ENCODE measurements around the gene TMEM91.

TMEM91 gene

DNA sequence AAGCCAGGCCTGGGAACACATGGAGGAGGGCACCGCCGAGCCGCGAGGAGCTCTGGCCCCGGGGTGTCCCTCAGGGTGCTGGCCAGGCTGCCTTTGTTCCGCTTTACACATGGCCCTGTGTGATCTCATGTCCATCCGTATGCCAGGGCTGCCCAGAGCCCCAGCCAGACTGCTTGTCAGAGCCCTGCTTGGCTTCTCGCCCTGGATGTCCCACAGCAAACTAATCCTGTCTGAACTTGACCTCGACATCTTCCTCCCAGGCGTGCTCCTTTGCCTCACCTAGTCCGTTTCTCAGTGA is 35.6 kb downstream of the TMEM91 start:
- Histone ChIP-seq H3F3A (ENCODE audit: low read depth) (no peaks in the 10 kb centered on the region), H3K9ac (ENCODE audit: low read depth, low read length, poor library complexity, severe bottlenecking) (no peak overlapping the region), H2AFZ (ENCODE audit: low read length) (no peak overlapping the region), H3K27me3 (ENCODE audit: insufficient read depth, low read length, poor library complexity, severe bottlenecking) (no peaks in the 10 kb centered on the region), H4K20me1 (ENCODE audit: insufficient read depth, low read length, poor library complexity, severe bottlenecking) (no peaks in the 10 kb centered on the region), H3K36me3 (ENCODE audit: insufficient read depth, low read length) (peaks cover 5% of the 10 kb centered on the region; the same call in 1 of the 2 replicates), H3K9me2 (replicated peaks; ENCODE audit: low read depth, low read length) (no peaks in the 10 kb centered on the region), H3K79me2 (ENCODE audit: insufficient read depth, low read length) (no peaks in the 10 kb centered on the region), H3K4me2 (ENCODE audit: low read depth, low read length, poor library complexity, severe bottlenecking) (no peak overlapping the region), H3K9me3 (ENCODE audit: insufficient read depth, low read depth, low read length) (no peaks in the 10 kb centered on the region), H3K4me1 (ENCODE audit: insufficient read depth, low read length, poor library complexity, severe bottlenecking) (no peaks in the 10 kb centered on the region), H3K4me3 (ENCODE audit: low read length, poor library complexity, severe bottlenecking) (no peak overlapping the region)
- TF ChIP-seq CTCF (conservative IDR thresholded peaks at IDR 0.05; ENCODE audit: low read length): no peak
- no peak for TF ChIP-seq EZH2phosphoT487 (IDR thresholded peaks at IDR 0.05; ENCODE audit: borderline replicate concordance)

- Histone ChIP-seq H3K9me3 (ENCODE audit: insufficient read depth, low read depth, low read length) (no peaks in the 10 kb centered on the region), H3K9me2 (replicated peaks; ENCODE audit: low read depth, low read length) (no peaks in the 10 kb centered on the region), H3K27me3 (ENCODE audit: insufficient read depth, low read length, poor library complexity, severe bottlenecking) (no peaks in the 10 kb centered on the region), H3K4me2 (ENCODE audit: low read depth, low read length, poor library complexity, severe bottlenecking) (no peak overlapping the region), H3K79me2 (ENCODE audit: insufficient read depth, low read length) (no peaks in the 10 kb centered on the region), H4K20me1 (ENCODE audit: insufficient read depth, low read length, poor library complexity, severe bottlenecking) (no peaks in the 10 kb centered on the region), H3K9ac (ENCODE audit: low read depth, low read length, poor library complexity, severe bottlenecking) (no peak overlapping the region), H3K4me1 (ENCODE audit: insufficient read depth, low read length, poor library complexity, severe bottlenecking) (no peaks in the 10 kb centered on the region), H3F3A (ENCODE audit: low read depth) (no peaks in the 10 kb centered on the region), H3K4me3 (ENCODE audit: low read length, poor library complexity, severe bottlenecking) (no peak overlapping the region), H3K36me3 (ENCODE audit: insufficient read depth, low read length) (peaks cover 5% of the 10 kb centered on the region; the same call in 1 of the 2 replicates), H2AFZ (ENCODE audit: low read length) (no peak overlapping the region)
- TF ChIP-seq CTCF (conservative IDR thresholded peaks at IDR 0.05; ENCODE audit: low read length) (no peak), EZH2phosphoT487 (IDR thresholded peaks at IDR 0.05; ENCODE audit: borderline replicate concordance) (no peak)
Observed at GRCh38 chr19:41412953-41413352, 36.6 kb downstream of the TMEM91 start.

DNA sequence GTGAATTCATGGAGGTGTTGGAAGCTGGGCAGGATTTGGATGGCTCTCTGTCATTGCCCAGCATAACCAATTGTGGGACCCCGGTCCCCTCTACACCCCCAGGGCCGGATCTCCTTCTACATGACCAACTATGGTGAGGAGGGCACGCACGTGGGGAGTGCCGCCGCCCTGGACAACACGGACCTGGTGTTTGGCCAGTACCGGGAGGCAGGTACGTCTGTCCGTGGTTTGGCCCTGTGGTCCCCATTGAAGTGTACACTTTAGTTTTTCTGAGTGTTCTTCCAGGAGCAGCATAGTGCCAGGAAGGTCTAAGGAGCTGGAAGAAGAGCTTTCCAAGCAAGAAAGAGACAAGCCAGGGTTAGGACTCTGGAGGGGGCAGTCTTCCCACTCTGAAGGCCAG is 37.6 kb downstream of the TMEM91 start:
- Histone ChIP-seq H3K4me2 (ENCODE audit: low read depth, low read length, poor library complexity, severe bottlenecking) (no peak overlapping the region), H3K36me3 (ENCODE audit: insufficient read depth, low read length) (peaks cover 9% of the 10 kb centered on the region; the same call in 1 of the 2 replicates), H2AFZ (ENCODE audit: low read length) (no peak overlapping the region), H3K4me1 (ENCODE audit: insufficient read depth, low read length, poor library complexity, severe bottlenecking) (no peaks in the 10 kb centered on the region), H3K4me3 (ENCODE audit: low read length, poor library complexity, severe bottlenecking) (no peak overlapping the region), H3K9me2 (replicated peaks; ENCODE audit: low read depth, low read length) (no peaks in the 10 kb centered on the region), H3K9ac (ENCODE audit: low read depth, low read length, poor library complexity, severe bottlenecking) (no peak overlapping the region), H4K20me1 (ENCODE audit: insufficient read depth, low read length, poor library complexity, severe bottlenecking) (no peaks in the 10 kb centered on the region), H3F3A (ENCODE audit: low read depth) (no peaks in the 10 kb centered on the region), H3K9me3 (ENCODE audit: insufficient read depth, low read depth, low read length) (no peaks in the 10 kb centered on the region), H3K27me3 (ENCODE audit: insufficient read depth, low read length, poor library complexity, severe bottlenecking) (no peaks in the 10 kb centered on the region), H3K79me2 (ENCODE audit: insufficient read depth, low read length) (no peaks in the 10 kb centered on the region)
- TF ChIP-seq CTCF (conservative IDR thresholded peaks at IDR 0.05; ENCODE audit: low read length): no peak

Measured in Loucy (cell line).